Measurements from ENCODE around the gene CC2D1A.

GRCh38 chr19:13952154-13952930, 46.3 kb downstream of the CC2D1A start, which contains the start of gene DCAF15:
- TF ChIP-seq, protein P1, sequence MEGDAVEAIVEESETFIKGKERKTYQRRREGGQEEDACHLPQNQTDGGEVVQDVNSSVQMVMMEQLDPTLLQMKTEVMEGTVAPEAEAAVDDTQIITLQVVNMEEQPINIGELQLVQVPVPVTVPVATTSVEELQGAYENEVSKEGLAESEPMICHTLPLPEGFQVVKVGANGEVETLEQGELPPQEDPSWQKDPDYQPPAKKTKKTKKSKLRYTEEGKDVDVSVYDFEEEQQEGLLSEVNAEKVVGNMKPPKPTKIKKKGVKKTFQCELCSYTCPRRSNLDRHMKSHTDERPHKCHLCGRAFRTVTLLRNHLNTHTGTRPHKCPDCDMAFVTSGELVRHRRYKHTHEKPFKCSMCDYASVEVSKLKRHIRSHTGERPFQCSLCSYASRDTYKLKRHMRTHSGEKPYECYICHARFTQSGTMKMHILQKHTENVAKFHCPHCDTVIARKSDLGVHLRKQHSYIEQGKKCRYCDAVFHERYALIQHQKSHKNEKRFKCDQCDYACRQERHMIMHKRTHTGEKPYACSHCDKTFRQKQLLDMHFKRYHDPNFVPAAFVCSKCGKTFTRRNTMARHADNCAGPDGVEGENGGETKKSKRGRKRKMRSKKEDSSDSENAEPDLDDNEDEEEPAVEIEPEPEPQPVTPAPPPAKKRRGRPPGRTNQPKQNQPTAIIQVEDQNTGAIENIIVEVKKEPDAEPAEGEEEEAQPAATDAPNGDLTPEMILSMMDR (conservative IDR thresholded peaks at IDR 0.05 in 1 of 2, IDR thresholded peaks at IDR 0.05 in 1 of 2; ENCODE audit: extremely low read depth in 1 of 2, insufficient read depth in 1 of 2, low read depth in 1 of 2, low read length in 2 of 2) = no peak
- TF ChIP-seq EZH2 (IDR thresholded peaks at IDR 0.05; ENCODE audit: borderline replicate concordance, low read length) = no peak

All from mammary epithelial cell (primary cell).